Transverse colon (tissue), 4 donors: ENCODE measurements around the gene RAMP3.

Source experiments
- EP300 ChIP-seq: sonication (generic); formaldehyde crosslinking; IDR thresholded peaks from one replicate; pipeline ENCODE4 v1.6.1; 2017; ENCODE audit warnings: antibody characterized with exemption, low read depth
- POLR2A ChIP-seq: fragments of 450-650 bp; IDR thresholded peaks from one replicate; pipeline ENCODE4 v1.6.1; 2016; ENCODE audit warnings: antibody characterized with exemption, mild to moderate bottlenecking, moderate library complexity
- POLR2AphosphoS5 ChIP-seq, 3 donors: sonication (generic); formaldehyde crosslinking; IDR thresholded peaks; one replicate each; pipeline ENCODE4 v1.6.1; 2016; ENCODE audit warnings: antibody characterized with exemption in 3 of 3
- TF ChIP-seq, protein P1 (sequence below), 5 experiments: fragments of 200-600 bp in 3 of 5; fragments of 450-650 bp in 2 of 5; sonication (generic) in 3 of 5; IDR thresholded peaks; 1 replicate in 2 of 5; 2 replicates in 3 of 5; pipeline ENCODE4 v1.5.1; 2016 to 2017; ENCODE audit warnings: antibody characterized with exemption in 5 of 5, inconsistent platforms in 3 of 5, mild to moderate bottlenecking in 2 of 5, moderate library complexity in 1 of 5

DNA sequence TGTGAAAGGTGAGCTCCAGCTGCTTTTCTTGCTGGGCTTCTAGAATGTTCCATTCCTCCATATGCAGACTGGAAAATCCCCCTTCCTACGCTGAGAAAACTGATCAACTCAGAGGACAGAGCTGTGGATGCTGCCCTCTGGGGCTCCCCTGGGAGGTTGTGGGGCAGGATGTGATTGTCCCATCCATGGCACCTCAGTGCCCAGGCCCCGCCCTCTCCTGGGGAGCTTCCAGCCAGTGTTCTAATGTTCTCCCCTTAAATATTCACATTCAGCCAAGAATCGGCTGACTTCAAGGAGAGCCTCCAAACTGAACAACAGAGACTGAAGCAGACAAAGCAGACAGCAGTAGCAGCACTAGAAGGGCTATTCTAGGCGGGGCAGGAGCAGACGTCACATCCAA lies 55.0 kb downstream of the RAMP3 start:
- TF ChIP-seq EP300 (no peak), POLR2A (no peak), POLR2AphosphoS5 (IDR thresholded peaks at IDR 0.05) (no peak)
- TF ChIP-seq, protein P1, sequence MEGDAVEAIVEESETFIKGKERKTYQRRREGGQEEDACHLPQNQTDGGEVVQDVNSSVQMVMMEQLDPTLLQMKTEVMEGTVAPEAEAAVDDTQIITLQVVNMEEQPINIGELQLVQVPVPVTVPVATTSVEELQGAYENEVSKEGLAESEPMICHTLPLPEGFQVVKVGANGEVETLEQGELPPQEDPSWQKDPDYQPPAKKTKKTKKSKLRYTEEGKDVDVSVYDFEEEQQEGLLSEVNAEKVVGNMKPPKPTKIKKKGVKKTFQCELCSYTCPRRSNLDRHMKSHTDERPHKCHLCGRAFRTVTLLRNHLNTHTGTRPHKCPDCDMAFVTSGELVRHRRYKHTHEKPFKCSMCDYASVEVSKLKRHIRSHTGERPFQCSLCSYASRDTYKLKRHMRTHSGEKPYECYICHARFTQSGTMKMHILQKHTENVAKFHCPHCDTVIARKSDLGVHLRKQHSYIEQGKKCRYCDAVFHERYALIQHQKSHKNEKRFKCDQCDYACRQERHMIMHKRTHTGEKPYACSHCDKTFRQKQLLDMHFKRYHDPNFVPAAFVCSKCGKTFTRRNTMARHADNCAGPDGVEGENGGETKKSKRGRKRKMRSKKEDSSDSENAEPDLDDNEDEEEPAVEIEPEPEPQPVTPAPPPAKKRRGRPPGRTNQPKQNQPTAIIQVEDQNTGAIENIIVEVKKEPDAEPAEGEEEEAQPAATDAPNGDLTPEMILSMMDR (IDR thresholded peaks at IDR 0.05) = no peak
